GM23338 (cell line): ENCODE data around the gene P2RX7.

Experiments
- EZH2 ChIP-seq: fragments of 200-600 bp; sonication (generic); IDR thresholded peaks from one replicate; pipeline ENCODE4 v1.8.0; 2017; ENCODE audit warnings: antibody characterized with exemption, mild to moderate bottlenecking, low read depth; ENCODE audit not compliant: unreplicated experiment
- POLR2AphosphoS5 ChIP-seq: IDR thresholded peaks from 2 replicates; pipeline ENCODE4 v1.6.1; 2016; ENCODE audit warnings: antibody characterized with exemption, low read depth
- TF ChIP-seq, protein P1 (sequence below), 2 experiments: fragments of 200-600 bp in 1 of 2; sonication (generic) in 1 of 2; conservative IDR thresholded peaks; 2 replicates each; pipeline versions ENCODE4 v1.5.1 to v1.6.1; 2016 to 2017; ENCODE audit warnings: antibody characterized with exemption in 2 of 2, low read depth in 2 of 2, mild to moderate bottlenecking in 2 of 2, moderate library complexity in 1 of 2
- TF ChIP-seq, protein P2 (sequence below): IDR thresholded peaks from one replicate; pipeline ENCODE4 v1.6.1; 2018; ENCODE audit warnings: antibody characterized with exemption; ENCODE audit not compliant: unreplicated experiment

DNA sequence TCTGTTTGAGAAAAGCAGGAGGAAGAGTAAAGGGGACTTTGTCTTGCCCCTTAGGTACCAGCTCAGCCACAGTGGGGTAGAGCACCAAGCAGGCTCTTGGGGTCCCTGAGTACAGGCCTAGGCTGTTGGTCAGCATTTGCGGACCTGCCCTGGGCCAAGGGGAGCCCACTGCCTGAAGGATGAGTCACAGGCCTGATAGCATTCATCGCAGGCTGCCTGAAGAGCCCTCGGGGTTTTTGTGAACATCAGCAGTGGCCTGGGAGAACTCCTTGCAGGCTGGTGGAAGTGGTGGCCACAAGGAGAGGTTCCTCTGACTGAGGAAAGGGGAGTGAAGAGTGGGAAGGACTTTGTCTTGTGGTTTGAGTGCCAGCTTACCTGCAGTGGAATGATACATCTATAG, 25.0 kb upstream of the P2RX7 start:
- TF ChIP-seq, protein P1, sequence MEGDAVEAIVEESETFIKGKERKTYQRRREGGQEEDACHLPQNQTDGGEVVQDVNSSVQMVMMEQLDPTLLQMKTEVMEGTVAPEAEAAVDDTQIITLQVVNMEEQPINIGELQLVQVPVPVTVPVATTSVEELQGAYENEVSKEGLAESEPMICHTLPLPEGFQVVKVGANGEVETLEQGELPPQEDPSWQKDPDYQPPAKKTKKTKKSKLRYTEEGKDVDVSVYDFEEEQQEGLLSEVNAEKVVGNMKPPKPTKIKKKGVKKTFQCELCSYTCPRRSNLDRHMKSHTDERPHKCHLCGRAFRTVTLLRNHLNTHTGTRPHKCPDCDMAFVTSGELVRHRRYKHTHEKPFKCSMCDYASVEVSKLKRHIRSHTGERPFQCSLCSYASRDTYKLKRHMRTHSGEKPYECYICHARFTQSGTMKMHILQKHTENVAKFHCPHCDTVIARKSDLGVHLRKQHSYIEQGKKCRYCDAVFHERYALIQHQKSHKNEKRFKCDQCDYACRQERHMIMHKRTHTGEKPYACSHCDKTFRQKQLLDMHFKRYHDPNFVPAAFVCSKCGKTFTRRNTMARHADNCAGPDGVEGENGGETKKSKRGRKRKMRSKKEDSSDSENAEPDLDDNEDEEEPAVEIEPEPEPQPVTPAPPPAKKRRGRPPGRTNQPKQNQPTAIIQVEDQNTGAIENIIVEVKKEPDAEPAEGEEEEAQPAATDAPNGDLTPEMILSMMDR (conservative IDR thresholded peaks at IDR 0.05; ENCODE audit: low read depth in 2 of 2) = no peak
- TF ChIP-seq, protein P2, sequence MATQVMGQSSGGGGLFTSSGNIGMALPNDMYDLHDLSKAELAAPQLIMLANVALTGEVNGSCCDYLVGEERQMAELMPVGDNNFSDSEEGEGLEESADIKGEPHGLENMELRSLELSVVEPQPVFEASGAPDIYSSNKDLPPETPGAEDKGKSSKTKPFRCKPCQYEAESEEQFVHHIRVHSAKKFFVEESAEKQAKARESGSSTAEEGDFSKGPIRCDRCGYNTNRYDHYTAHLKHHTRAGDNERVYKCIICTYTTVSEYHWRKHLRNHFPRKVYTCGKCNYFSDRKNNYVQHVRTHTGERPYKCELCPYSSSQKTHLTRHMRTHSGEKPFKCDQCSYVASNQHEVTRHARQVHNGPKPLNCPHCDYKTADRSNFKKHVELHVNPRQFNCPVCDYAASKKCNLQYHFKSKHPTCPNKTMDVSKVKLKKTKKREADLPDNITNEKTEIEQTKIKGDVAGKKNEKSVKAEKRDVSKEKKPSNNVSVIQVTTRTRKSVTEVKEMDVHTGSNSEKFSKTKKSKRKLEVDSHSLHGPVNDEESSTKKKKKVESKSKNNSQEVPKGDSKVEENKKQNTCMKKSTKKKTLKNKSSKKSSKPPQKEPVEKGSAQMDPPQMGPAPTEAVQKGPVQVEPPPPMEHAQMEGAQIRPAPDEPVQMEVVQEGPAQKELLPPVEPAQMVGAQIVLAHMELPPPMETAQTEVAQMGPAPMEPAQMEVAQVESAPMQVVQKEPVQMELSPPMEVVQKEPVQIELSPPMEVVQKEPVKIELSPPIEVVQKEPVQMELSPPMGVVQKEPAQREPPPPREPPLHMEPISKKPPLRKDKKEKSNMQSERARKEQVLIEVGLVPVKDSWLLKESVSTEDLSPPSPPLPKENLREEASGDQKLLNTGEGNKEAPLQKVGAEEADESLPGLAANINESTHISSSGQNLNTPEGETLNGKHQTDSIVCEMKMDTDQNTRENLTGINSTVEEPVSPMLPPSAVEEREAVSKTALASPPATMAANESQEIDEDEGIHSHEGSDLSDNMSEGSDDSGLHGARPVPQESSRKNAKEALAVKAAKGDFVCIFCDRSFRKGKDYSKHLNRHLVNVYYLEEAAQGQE = no peak
- TF ChIP-seq POLR2AphosphoS5 (no peak), EZH2 (no peak)
